SK-N-SH (cell line): ENCODE data around the gene MYOM3.

ENCODE experiments used
- CHD2 ChIP-seq: fragments of 150-350 bp; IDR thresholded peaks from 2 replicates; pipeline ENCODE4 v1.6.1; 2018; ENCODE audit warnings: low read length; ENCODE audit not compliant: partially characterized antibody
- CTCF ChIP-seq: fragments of 200-600 bp; sonication (generic); IDR thresholded peaks from 2 replicates; pipeline ENCODE4 v1.6.1; 2017; ENCODE audit warnings: antibody characterized with exemption, mild to moderate bottlenecking, moderate library complexity
- EP300 ChIP-seq, 2 experiments: IDR thresholded peaks; 2 replicates each; pipeline versions ENCODE4 v1.4.0 to v1.6.1; 2012; ENCODE audit warnings: borderline replicate concordance in 1 of 2, low read depth in 1 of 2, low read length in 1 of 2
- EZH2phosphoT487 ChIP-seq: fragments of 200-600 bp; sonication (generic); IDR thresholded peaks from 2 replicates; pipeline ENCODE4 v1.6.1; 2017; ENCODE audit warnings: low read depth, mixed run types, mild to moderate bottlenecking, antibody characterized with exemption, moderate library complexity, borderline replicate concordance
- FOXJ3 ChIP-seq: sonication (generic); formaldehyde crosslinking; IDR thresholded peaks from 2 replicates; pipeline ENCODE4 v1.5.1; 2020; ENCODE audit warnings: mild to moderate bottlenecking, missing genetic modification reagents
- FOXM1 ChIP-seq: IDR thresholded peaks from 2 replicates; pipeline ENCODE4 v1.4.0; 2012; ENCODE audit warnings: low read depth, mild to moderate bottlenecking
- NRF1 ChIP-seq: IDR thresholded peaks from 2 replicates; pipeline ENCODE4 v1.6.1; 2012; ENCODE audit warnings: low read depth, mild to moderate bottlenecking, low read length
- POLR2AphosphoS5 ChIP-seq: IDR thresholded peaks from 2 replicates; pipeline ENCODE4 v1.6.1; 2012; ENCODE audit warnings: low read depth, low read length
- RFX5 ChIP-seq: IDR thresholded peaks from 2 replicates; pipeline ENCODE4 v1.6.1; 2012; ENCODE audit warnings: mild to moderate bottlenecking, improper control_type of control experiment, low read length
- TEAD4 ChIP-seq: IDR thresholded peaks from 2 replicates; pipeline ENCODE4 v1.4.0; 2012; ENCODE audit warnings: mild to moderate bottlenecking, borderline replicate concordance; ENCODE audit not compliant: insufficient read depth
- YY1 ChIP-seq: IDR thresholded peaks from 2 replicates; pipeline ENCODE4 v1.4.0; 2012; ENCODE audit warnings: low read depth, mild to moderate bottlenecking
- ZBTB33 ChIP-seq: IDR thresholded peaks from 2 replicates; pipeline ENCODE4 v1.4.0; 2012; ENCODE audit warnings: low read depth, borderline replicate concordance
- TF ChIP-seq, protein P1 (sequence below): IDR thresholded peaks from 2 replicates; pipeline ENCODE4 v1.4.0; 2012; ENCODE audit warnings: low read depth
- TF ChIP-seq, protein P2 (sequence below): fragments of 150-350 bp; IDR thresholded peaks from 2 replicates; pipeline ENCODE4 v1.6.1; 2016; ENCODE audit warnings: mild to moderate bottlenecking, low read depth, low read length

- TF ChIP-seq FOXM1 = no peak
- no peak for TF ChIP-seq RFX5
- no peak for TF ChIP-seq YY1
- no peak for TF ChIP-seq CTCF
- no peak for TF ChIP-seq ZBTB33
- no peak for TF ChIP-seq NRF1
- TF ChIP-seq, protein P1, sequence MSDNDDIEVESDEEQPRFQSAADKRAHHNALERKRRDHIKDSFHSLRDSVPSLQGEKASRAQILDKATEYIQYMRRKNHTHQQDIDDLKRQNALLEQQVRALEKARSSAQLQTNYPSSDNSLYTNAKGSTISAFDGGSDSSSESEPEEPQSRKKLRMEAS = no peak
- no peak for TF ChIP-seq POLR2AphosphoS5
- TF ChIP-seq FOXJ3 (CRISPR knock-in tag) = no peak
- no peak for TF ChIP-seq CHD2
- peak in 1 of 2 experiments; percentile 36; a peak in 1 of 4 replicates for TF ChIP-seq EP300 (IDR thresholded peaks at IDR 0.05; ENCODE audit: borderline replicate concordance in 1 of 2, low read depth in 1 of 2, low read length in 1 of 2)
- TF ChIP-seq TEAD4 = peak; percentile 83
- TF ChIP-seq EZH2phosphoT487 = no peak
- TF ChIP-seq, protein P2, sequence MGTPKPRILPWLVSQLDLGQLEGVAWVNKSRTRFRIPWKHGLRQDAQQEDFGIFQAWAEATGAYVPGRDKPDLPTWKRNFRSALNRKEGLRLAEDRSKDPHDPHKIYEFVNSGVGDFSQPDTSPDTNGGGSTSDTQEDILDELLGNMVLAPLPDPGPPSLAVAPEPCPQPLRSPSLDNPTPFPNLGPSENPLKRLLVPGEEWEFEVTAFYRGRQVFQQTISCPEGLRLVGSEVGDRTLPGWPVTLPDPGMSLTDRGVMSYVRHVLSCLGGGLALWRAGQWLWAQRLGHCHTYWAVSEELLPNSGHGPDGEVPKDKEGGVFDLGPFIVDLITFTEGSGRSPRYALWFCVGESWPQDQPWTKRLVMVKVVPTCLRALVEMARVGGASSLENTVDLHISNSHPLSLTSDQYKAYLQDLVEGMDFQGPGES = no peak
These were observed 102.5 kb downstream of the MYOM3 start for GRCh38 chr1:24009406-24009805.
